ENCODE data around the gene TMC8.

GRCh38 chr17:78107976-78108725 is 22.4 kb upstream of the TMC8 start:
- TF ChIP-seq CTCF (IDR thresholded peaks at IDR 0.05; ENCODE audit: low read depth, low read length): no peak
- TF ChIP-seq EZH2phosphoT487 (IDR thresholded peaks at IDR 0.05; ENCODE audit: low read depth): no peak

Measured in OCI-LY3 (cell line).